MM.1S (cell line): Measurements from ENCODE around the gene GHRH.

Source experiments
- DNase-seq: peaks from one replicate; pipeline ENCODE4 v3.0.0-alpha.2; 2015
- H2AFZ ChIP-seq: fragments of 300-600 bp; sonication (generic); 2 replicates; pipeline ENCODE4 v1.6.0; 2016; ENCODE audit warnings: antibody characterized with exemption, low read length
- H3F3A ChIP-seq: fragments of 300-600 bp; sonication (generic); 2 replicates; pipeline ENCODE4 v1.6.1; 2016; ENCODE audit warnings: mild to moderate bottlenecking, antibody characterized with exemption, low read length, moderate library complexity, mixed read lengths; ENCODE audit not compliant: insufficient read depth
- H3K27ac ChIP-seq: fragments of 300-600 bp; sonication (generic); 2 replicates; pipeline ENCODE4 v1.5.1; 2016; ENCODE audit warnings: mild to moderate bottlenecking, low read length
- H3K27me3 ChIP-seq: fragments of 300-600 bp; sonication (generic); replicated peaks from 2 replicates; pipeline ENCODE4 v1.6.0; 2016; ENCODE audit warnings: low read length; ENCODE audit not compliant: insufficient read depth
- H3K36me3 ChIP-seq: fragments of 300-600 bp; sonication (generic); replicated peaks from 2 replicates; pipeline ENCODE4 v1.6.1; 2016; ENCODE audit warnings: mild to moderate bottlenecking, low read length, mixed read lengths; ENCODE audit not compliant: insufficient read depth
- H3K4me1 ChIP-seq: fragments of 300-600 bp; sonication (generic); 2 replicates; pipeline ENCODE4 v1.6.1; 2016; ENCODE audit warnings: low read length, mixed read lengths
- H3K4me2 ChIP-seq: fragments of 300-600 bp; sonication (generic); 2 replicates; pipeline ENCODE4 v1.6.0; 2016; ENCODE audit warnings: low read depth, low read length
- H3K4me3 ChIP-seq: fragments of 300-600 bp; sonication (generic); 2 replicates; pipeline ENCODE4 v1.5.1; 2016; ENCODE audit warnings: low read length, mixed read lengths
- H3K79me2 ChIP-seq: fragments of 300-600 bp; sonication (generic); 2 replicates; pipeline ENCODE4 v1.6.1; 2016; ENCODE audit warnings: mixed run types, low read length, mixed read lengths
- H3K9ac ChIP-seq: fragments of 300-600 bp; sonication (generic); 2 replicates; pipeline ENCODE4 v1.6.1; 2016; ENCODE audit warnings: low read length, mixed read lengths
- H3K9me2 ChIP-seq: fragments of 300-600 bp; sonication (generic); replicated peaks from 2 replicates; pipeline ENCODE4 v1.6.1; 2016; ENCODE audit warnings: mild to moderate bottlenecking, low read length, mixed read lengths; ENCODE audit not compliant: insufficient read depth
- H3K9me3 ChIP-seq: fragments of 300-600 bp; sonication (generic); replicated peaks from 2 replicates; pipeline ENCODE4 v1.6.1; 2016; ENCODE audit warnings: mild to moderate bottlenecking, low read length, mixed read lengths; ENCODE audit not compliant: insufficient read depth
- H4K20me1 ChIP-seq: fragments of 300-600 bp; sonication (generic); 2 replicates; pipeline ENCODE4 v1.6.1; 2016; ENCODE audit warnings: mild to moderate bottlenecking, low read length, moderate library complexity, mixed read lengths; ENCODE audit not compliant: insufficient read depth
- CTCF ChIP-seq: fragments of 300-600 bp; sonication (generic); IDR thresholded peaks from 2 replicates; pipeline ENCODE4 v1.5.1; 2016; ENCODE audit warnings: antibody characterized with exemption, low read length, mixed read lengths
- EZH2 ChIP-seq: fragments of 300-600 bp; sonication (generic); optimal IDR thresholded peaks from 2 replicates; pipeline ENCODE3; 2017; ENCODE audit warnings: low read depth, mild to moderate bottlenecking, antibody characterized with exemption, low read length, mixed read lengths
- EZH2phosphoT487 ChIP-seq: fragments of 300-600 bp; sonication (generic); IDR thresholded peaks from 2 replicates; pipeline ENCODE4 v1.6.1; 2018; ENCODE audit warnings: antibody characterized with exemption, low read length

The GHRH gene

GRCh38 chr20:37235065-37235464 is 26.5 kb downstream of the GHRH start:
- no peak for DNase-seq
- H3K4me1 ChIP-seq: no peaks in the 10 kb centered on the region
- no peaks in the 10 kb centered on the region for H3K9me3 ChIP-seq
- no peak overlapping the region for H3K4me3 ChIP-seq
- no peaks in the 10 kb centered on the region for H3K9me2 ChIP-seq
- no peak overlapping the region for H3K27ac ChIP-seq
- no peak for TF ChIP-seq CTCF
- TF ChIP-seq EZH2phosphoT487: no peak
- no peak for TF ChIP-seq EZH2
- no peak overlapping the region for H3K4me2 ChIP-seq
- no peaks in the 10 kb centered on the region for H3F3A ChIP-seq
- no peak overlapping the region for H2AFZ ChIP-seq
- no peaks in the 10 kb centered on the region for H3K79me2 ChIP-seq
- no peak overlapping the region for H3K9ac ChIP-seq
- H3K27me3 ChIP-seq: no peaks in the 10 kb centered on the region
- no peaks in the 10 kb centered on the region for H4K20me1 ChIP-seq
- H3K36me3 ChIP-seq: peaks cover 6% of the 10 kb centered on the region

GRCh38 chr20:37234254-37234581 is 27.4 kb downstream of the GHRH start:
- no peak overlapping the region for H3K4me3 ChIP-seq
- no peaks in the 10 kb centered on the region for H3K4me1 ChIP-seq
- H3F3A ChIP-seq: no peaks in the 10 kb centered on the region
- no peak overlapping the region for H3K9ac ChIP-seq
- H3K27me3 ChIP-seq: no peaks in the 10 kb centered on the region
- no peaks in the 10 kb centered on the region for H4K20me1 ChIP-seq
- no peaks in the 10 kb centered on the region for H3K9me2 ChIP-seq
- TF ChIP-seq CTCF (no peak), EZH2phosphoT487 (no peak), EZH2 (no peak)
- H3K9me3 ChIP-seq: no peaks in the 10 kb centered on the region
- H2AFZ ChIP-seq: no peak overlapping the region
- H3K79me2 ChIP-seq: no peaks in the 10 kb centered on the region
- H3K27ac ChIP-seq: no peak overlapping the region
- DNase-seq: no peak
- H3K36me3 ChIP-seq: peaks cover 6% of the 10 kb centered on the region
- H3K4me2 ChIP-seq: no peak overlapping the region

- DNase-seq: no peak
- Histone ChIP-seq H3F3A (no peaks in the 10 kb centered on the region), H3K36me3 (peaks cover 6% of the 10 kb centered on the region), H3K9me3 (no peaks in the 10 kb centered on the region), H3K9ac (no peak overlapping the region), H3K27ac (no peak overlapping the region), H3K9me2 (no peaks in the 10 kb centered on the region), H3K4me2 (no peak overlapping the region), H3K27me3 (no peaks in the 10 kb centered on the region), H3K4me3 (no peak overlapping the region), H4K20me1 (no peaks in the 10 kb centered on the region), H3K79me2 (no peaks in the 10 kb centered on the region), H2AFZ (no peak overlapping the region), H3K4me1 (no peaks in the 10 kb centered on the region)
- TF ChIP-seq EZH2phosphoT487 (no peak), CTCF (no peak), EZH2 (no peak)
These were observed 27.9 kb downstream of the GHRH start for GRCh38 chr20:37233548-37234253.
